GM12892 (cell line): ENCODE results near the gene BTG3.

ENCODE experiments used
- POLR2A ChIP-seq: IDR thresholded peaks from 2 replicates; pipeline ENCODE4 v1.6.1; 2011; ENCODE audit warnings: low read depth, low read length, control low read depth
- POLR2AphosphoS5 ChIP-seq: IDR thresholded peaks from 2 replicates; pipeline ENCODE4 v1.6.1; 2011; ENCODE audit warnings: low read depth, low read length, control low read depth
- TAF1 ChIP-seq: IDR thresholded peaks from 2 replicates; pipeline ENCODE4 v1.6.1; 2011; ENCODE audit warnings: low read depth, mild to moderate bottlenecking, control low read depth, low read length, borderline replicate concordance

GRCh38 chr21:17612023-17612564 lies 607 bp downstream of the BTG3 start:
- TF ChIP-seq POLR2A (no peak), POLR2AphosphoS5 (no peak), TAF1 (no peak)
